Glutamatergic neuron (in vitro differentiated cells): ENCODE measurements around the gene TEC. TPM values are rescaled to one million over a fixed set of nuclear protein-coding genes. Genes with fewer than 3 reads are reported as not detected.
"Not testable (repeated sequence)": the region's sequence is repeated elsewhere in the genome, so short reads cannot be mapped to it uniquely, and the experiment has no call there.

Experiments
- DNase-seq: peaks from one replicate; pipeline ENCODE4 v3.0.0; 2022
- H3K27ac Mint-ChIP-seq: one replicate; pipeline ENCODE4 v1.8.0; 2020; ENCODE audit warnings: mild to moderate bottlenecking, mixed read lengths, inconsistent platforms; ENCODE audit not compliant: unreplicated experiment
- H3K27me3 Mint-ChIP-seq: one replicate; pipeline ENCODE4 v1.8.0; 2020; ENCODE audit warnings: mild to moderate bottlenecking, moderate library complexity, mixed read lengths, inconsistent platforms; ENCODE audit not compliant: unreplicated experiment
- H3K36me3 Mint-ChIP-seq: one replicate; pipeline ENCODE4 v1.8.0; 2020; ENCODE audit warnings: mild to moderate bottlenecking, mixed read lengths, inconsistent platforms; ENCODE audit not compliant: unreplicated experiment
- H3K4me1 Mint-ChIP-seq: one replicate; pipeline ENCODE4 v1.8.0; 2020; ENCODE audit warnings: mild to moderate bottlenecking, low read depth, mixed read lengths, inconsistent platforms; ENCODE audit not compliant: unreplicated experiment
- H3K4me3 Mint-ChIP-seq: one replicate; pipeline ENCODE4 v1.8.0; 2020; ENCODE audit warnings: mild to moderate bottlenecking, mixed read lengths, inconsistent platforms; ENCODE audit not compliant: unreplicated experiment
- H3K9me3 Mint-ChIP-seq: one replicate; pipeline ENCODE4 v1.8.0; 2020; ENCODE audit warnings: mild to moderate bottlenecking, moderate library complexity, mixed read lengths, inconsistent platforms; ENCODE audit not compliant: unreplicated experiment
- CTCF ChIP-seq: fragments of 200-600 bp; sonication (generic); IDR thresholded peaks from one replicate; pipeline ENCODE4 v1.5.0; 2021; ENCODE audit not compliant: partially characterized antibody, unreplicated experiment
- total RNA-seq: library from RNA; stranded (reverse); fragmentation: NEBNext Ultra II Directional; extraction: Animal tissue kit (Norgen Biotek cat#: 25700); gene quantifications from one replicate; pipeline ENCODE4 v1.2.1, GENCODE V29; 2021; ENCODE audit not compliant: unreplicated experiment

Gene TEC
- total RNA-seq, 1 donor from 2014 or later: 0.37 TPM

GRCh38 chr4:48169636-48170035, 100.0 kb downstream of the TEC start:
- DNase-seq: no peak
- no peak for TF ChIP-seq CTCF
- H3K36me3 Mint-ChIP-seq: peaks cover 4% of the 10 kb centered on the region
- H3K4me3 Mint-ChIP-seq: no peak overlapping the region
- H3K4me1 Mint-ChIP-seq: no peaks in the 10 kb centered on the region
- H3K27me3 Mint-ChIP-seq: no peaks in the 10 kb centered on the region
- H3K27ac Mint-ChIP-seq: no peak overlapping the region
- H3K9me3 Mint-ChIP-seq: no peaks in the 10 kb centered on the region

- no peak for DNase-seq
- Mint-ChIP-seq H3K4me1 (no peaks in the 10 kb centered on the region), H3K36me3 (no peaks in the 10 kb centered on the region), H3K27ac (no peak overlapping the region), H3K4me3 (no peak overlapping the region), H3K27me3 (no peaks in the 10 kb centered on the region), H3K9me3 (no peaks in the 10 kb centered on the region)
- TF ChIP-seq CTCF: no peak
Observed at GRCh38 chr4:48167538-48168263, 101.9 kb downstream of the TEC start.

- not testable (repeated sequence) for DNase-seq, H3K4me3 Mint-ChIP-seq, H3K27ac Mint-ChIP-seq, H3K36me3 Mint-ChIP-seq, H3K4me1 Mint-ChIP-seq, H3K27me3 Mint-ChIP-seq, H3K9me3 Mint-ChIP-seq
Observed at GRCh38 chr4:48164561-48164960, 105.1 kb downstream of the TEC start.

- Mint-ChIP-seq H3K9me3 (no peaks in the 10 kb centered on the region), H3K4me3 (no peak overlapping the region), H3K4me1 (no peaks in the 10 kb centered on the region), H3K27me3 (no peaks in the 10 kb centered on the region), H3K36me3 (no peaks in the 10 kb centered on the region), H3K27ac (no peak overlapping the region)
- TF ChIP-seq CTCF: no peak
- no peak for DNase-seq
Observed at GRCh38 chr4:48163746-48164145, 105.9 kb downstream of the TEC start.

GRCh38 chr4:48162162-48162561, 107.5 kb downstream of the TEC start:
- TF ChIP-seq CTCF: no peak
- H3K27me3 Mint-ChIP-seq: no peaks in the 10 kb centered on the region
- no peaks in the 10 kb centered on the region for H3K4me1 Mint-ChIP-seq
- DNase-seq: no peak
- peaks cover under 1% of the 10 kb centered on the region for H3K36me3 Mint-ChIP-seq
- no peaks in the 10 kb centered on the region for H3K9me3 Mint-ChIP-seq
- no peak overlapping the region for H3K27ac Mint-ChIP-seq
- H3K4me3 Mint-ChIP-seq: no peak overlapping the region
